Activated naive CD4-positive, alpha-beta T cell treated with anti-CD3 and anti-CD28 coated beads, Interleukin-2, amount 50 U/mL, for 16 hours (primary cell): ENCODE results near the gene COL27A1.
"Not testable (repeated sequence)": the region's sequence is repeated elsewhere in the genome, so short reads cannot be mapped to it uniquely, and the experiment has no call there.

ENCODE experiments used
- DNase-seq: peaks from one replicate; pipeline ENCODE4 v3.0.0-alpha.2; 2020

The COL27A1 gene

DNA sequence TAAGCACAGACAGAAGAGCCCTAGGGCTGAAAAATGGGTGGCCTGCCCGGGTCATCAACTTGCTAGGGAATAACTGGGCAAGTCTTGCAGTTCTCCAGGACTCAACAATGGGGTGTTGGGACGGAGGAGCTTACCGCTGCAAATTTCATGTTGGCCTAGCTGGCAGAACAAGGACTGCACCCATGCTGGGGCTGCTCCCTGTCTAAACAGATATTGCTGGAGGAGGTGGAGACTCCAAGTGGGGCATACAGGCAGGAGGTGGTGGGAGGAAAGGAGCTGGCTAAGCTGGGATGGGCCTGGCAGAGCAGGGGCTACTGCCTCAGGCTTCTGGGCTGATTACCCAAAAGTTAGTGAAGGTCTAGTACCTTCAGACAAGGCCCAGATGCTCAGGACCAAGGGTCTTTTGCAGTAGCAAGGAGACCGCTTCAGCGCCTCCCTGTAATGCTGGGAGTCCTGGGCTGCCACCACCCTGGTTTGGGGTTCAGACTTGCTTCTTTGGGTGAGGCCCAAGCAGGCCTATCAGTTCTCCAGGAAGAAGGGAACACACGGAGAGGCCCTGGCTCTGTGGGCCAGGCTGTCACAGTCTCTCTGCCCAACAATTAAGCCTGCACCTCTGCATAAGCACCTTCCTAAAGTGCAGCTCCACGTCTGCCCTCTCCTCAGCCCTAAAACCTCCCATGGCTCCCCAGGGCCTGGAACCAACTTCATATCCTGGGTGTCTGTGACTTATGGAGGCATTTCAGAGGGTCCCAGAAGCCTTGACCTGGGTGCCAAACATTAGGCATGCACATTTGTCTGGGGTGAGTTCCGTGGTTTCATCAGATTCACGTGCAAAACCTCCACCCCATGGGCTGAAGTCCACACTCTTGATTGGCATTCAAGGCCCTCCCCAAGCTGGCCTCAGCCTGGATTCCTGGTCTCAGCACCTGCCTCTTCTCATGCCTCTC, 32.0 kb upstream of the COL27A1 start:
- no peak for DNase-seq

GRCh38 chr9:114124138-114124537, 31.2 kb upstream of the COL27A1 start:
- no peak for DNase-seq

DNA sequence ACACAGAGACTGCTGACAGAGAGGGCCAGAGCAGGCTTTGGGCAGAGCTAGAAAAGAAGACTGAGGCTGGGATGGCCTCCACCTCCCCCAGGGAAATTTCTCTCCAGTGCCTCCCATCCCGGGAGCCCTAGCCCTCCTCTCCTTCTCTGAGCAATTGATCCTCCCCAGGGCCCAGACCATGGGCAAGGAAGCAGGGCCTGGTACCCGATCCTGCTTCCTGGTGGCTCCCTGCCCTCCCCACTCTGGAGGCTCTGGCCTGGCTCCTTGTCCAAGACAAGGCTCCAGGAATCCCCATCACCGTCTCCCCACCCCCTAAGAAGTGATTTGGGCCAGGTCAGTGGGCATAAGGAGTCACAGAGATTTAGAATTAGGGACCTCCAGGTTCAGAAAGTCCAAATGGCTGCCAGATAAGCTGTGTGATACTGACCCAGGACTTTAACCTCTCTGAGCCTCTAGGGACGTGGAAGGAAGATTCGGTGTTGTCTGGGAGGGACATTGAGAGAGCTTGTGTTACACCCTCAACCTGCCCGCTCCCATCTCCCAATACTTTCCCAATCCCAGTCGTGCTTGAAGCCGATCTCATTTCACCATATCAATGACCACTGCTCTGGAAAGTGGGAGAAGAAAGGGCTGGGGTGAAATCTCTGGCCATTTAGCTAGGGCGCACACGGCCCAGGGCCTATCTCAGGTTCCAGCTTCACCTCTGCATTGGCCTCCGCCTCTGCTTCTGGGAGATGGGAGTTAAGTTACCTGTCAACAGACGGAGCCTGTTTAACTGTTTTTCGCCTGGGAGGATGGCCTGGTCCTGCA, 30.5 kb upstream of the COL27A1 start:
- DNase-seq: no peak

GRCh38 chr9:114125476-114126013, 29.8 kb upstream of the COL27A1 start:
- DNase-seq: no peak

- no peak for DNase-seq
Observed at GRCh38 chr9:114126247-114127060, 28.9 kb upstream of the COL27A1 start.

DNA sequence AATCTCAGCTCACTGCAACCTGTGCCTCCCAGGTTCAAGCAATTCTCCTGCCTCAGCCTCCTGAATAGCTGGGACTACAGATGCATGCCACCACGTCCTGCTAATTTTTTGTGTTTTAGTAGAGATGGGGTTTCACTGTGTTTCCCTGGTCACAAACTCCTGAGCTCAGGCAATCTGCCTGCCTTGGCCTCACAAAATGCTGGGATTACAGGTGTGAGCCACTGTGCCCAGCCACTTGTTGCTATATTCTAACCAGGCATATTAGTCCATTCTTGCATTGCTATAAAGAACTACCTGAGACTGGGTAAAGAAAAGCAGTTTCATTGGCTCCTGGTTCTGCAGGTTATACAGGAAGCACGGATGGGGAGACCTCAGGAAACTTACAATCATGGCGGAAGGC, 26.6 kb upstream of the COL27A1 start:
- DNase-seq: not testable (repeated sequence)

- no peak for DNase-seq
Observed at GRCh38 chr9:114130141-114130540, 25.2 kb upstream of the COL27A1 start.

- no peak for DNase-seq
Observed at GRCh38 chr9:114130624-114131277, 24.6 kb upstream of the COL27A1 start.

DNA sequence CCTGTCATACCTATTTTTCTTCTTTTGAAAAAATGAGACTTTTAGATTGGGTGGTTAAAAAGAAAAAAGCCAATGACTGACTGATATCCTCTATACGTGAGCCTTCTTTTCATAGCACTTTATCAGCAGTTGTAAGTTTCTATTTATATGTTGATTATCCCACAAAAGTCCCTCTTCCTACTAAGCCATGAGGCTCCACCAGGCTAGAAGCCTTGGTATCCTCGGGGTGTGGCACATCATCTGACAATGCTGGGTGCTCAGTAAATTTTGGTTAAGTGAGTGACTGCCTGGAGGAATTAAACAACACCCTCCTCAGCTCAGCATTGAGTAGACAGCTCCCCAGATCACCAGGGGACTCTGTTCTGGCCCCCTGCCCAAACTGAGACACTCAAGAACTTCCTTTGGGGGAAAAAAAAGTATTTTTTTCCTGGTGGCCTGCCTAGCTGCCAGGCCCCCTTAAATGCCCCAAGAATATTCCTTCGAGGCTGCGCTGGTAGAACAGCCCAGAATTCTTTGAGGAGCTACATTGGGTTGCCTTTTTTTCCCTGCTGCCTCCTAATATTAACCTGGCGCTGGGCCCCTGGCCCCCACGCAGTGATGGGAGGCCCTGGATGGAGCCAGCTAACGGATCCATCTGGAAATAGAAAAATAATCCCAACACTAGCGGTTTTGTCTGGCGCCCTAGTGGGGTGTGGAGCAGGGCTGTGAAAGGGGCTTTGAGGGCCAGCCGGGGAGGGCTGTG, 23.4 kb upstream of the COL27A1 start:
- no peak for DNase-seq

GRCh38 chr9:114132550-114132918, 22.8 kb upstream of the COL27A1 start:
- no peak for DNase-seq

DNA sequence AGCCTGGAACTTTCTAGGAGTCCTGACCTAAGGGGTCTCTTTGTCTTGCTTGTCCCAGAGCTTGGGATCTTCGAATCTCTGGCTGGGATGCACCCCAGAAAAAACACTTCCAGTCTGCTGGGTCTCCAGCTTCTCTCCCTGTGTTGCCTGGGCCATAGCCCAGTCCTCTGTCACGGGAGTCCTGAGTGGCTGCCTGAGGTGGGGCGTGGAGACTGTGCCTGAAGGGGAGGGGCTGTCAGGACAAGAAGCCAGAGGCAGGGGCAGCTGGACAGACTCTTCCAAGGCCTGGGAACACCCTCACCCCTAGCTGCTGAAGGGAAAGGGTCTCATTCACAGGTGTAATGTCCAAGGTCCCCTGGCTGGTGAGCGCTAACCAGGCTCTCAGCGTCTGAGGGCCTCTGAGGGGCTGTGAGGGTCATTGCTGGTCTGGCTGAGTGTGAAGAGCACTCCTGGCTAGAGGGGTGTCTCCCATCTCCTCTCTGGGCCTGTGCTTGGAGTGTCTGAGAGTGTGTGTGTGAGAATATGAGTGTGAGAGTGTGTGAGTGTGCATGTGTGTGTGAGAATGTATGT, 20.4 kb upstream of the COL27A1 start:
- DNase-seq: no peak

- DNase-seq: no peak
Observed at GRCh38 chr9:114137831-114138230, 17.5 kb upstream of the COL27A1 start.

DNA sequence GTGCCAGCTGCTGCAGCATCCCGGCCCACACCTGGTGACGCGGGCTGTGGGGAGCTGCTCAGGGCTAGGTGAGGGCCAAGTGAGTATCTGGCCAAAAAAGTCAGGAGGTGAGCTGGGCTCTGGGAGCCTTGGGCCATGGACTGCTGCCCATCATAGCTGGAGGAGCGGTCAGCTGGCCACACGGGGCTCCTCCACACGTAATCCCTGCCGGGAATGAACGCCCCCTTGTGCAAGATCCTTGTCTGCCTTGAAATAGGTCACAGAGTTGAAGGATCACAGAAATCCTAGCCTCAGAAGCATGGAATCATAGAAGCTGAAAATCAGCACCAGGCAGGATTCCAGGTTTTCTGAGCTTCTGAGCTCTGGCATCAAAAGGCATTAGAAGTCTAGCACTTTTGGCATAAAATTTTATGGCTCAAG, 16.8 kb upstream of the COL27A1 start:
- no peak for DNase-seq

GRCh38 chr9:114139071-114139470, 16.3 kb upstream of the COL27A1 start:
- DNase-seq: no peak

- no peak for DNase-seq
Observed at GRCh38 chr9:114140401-114140800, 14.9 kb upstream of the COL27A1 start.

DNA sequence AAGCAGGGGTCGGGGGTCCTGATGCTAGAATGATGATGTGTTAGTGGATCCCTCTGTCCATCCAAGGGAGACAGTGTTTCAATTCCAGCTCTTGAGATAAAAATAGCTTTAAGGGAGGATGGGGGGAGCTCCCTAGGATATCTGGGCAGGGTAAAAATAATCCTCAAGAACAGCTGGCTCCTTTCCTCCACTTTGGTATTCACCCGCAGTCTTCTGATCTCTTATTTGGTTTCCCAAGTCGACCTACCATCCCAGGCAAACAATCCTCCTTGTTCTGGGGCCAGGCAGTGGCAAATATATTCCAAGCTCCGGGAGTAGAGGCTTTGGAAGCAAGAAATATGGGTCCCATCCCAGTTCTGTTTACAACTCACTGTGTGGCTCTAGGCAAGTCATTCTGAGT, 14.5 kb upstream of the COL27A1 start:
- DNase-seq: no peak

GRCh38 chr9:114141553-114142402, 13.6 kb upstream of the COL27A1 start:
- DNase-seq: no peak

DNA sequence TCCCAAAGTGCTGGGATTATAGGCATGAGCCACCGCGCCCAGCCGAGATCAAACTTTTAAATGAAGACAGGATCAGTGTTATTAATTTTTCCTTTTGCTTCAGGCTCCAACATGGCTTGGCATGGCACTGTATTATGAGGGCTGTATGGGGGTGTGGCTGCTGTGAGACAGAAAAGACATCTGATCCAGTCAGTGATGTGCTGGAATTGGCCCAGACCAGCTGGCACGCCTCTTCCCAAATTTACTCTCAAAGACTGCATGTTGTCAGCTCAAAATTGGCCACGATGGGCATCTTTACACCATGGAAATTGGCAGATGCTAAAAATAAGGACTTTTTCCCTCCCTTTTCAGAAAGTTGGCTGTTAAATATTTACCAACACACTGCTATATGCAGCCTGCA, 12.1 kb upstream of the COL27A1 start:
- DNase-seq: no peak

- no peak for DNase-seq
Observed at GRCh38 chr9:114146735-114147134, 8.6 kb upstream of the COL27A1 start.

- DNase-seq: no peak
Observed at GRCh38 chr9:114149181-114149580, 6.2 kb upstream of the COL27A1 start.
